H9 (cell line): ENCODE results near the gene CHIT1. TPM values are rescaled to one million over a fixed set of nuclear protein-coding genes. Genes with fewer than 3 reads are reported as not detected.

Source experiments
- DNase-seq: peaks from one replicate; pipeline ENCODE4 v3.0.0-alpha.2; 2017
- H2AFZ ChIP-seq: one replicate; pipeline ENCODE4 v1.6.1; 2013; ENCODE audit warnings: mild to moderate bottlenecking, low read length, control low read depth, moderate library complexity
- H2AK5ac ChIP-seq: 2 replicates; pipeline ENCODE4 v1.6.1; 2013; ENCODE audit warnings: low read length, control low read depth, mixed read lengths; ENCODE audit not compliant: insufficient read length
- H2BK120ac ChIP-seq: one replicate; pipeline ENCODE4 v1.6.1; 2013; ENCODE audit warnings: low read depth, mild to moderate bottlenecking, low read length, control low read depth, inconsistent platforms; ENCODE audit not compliant: poor library complexity, severe bottlenecking
- H2BK12ac ChIP-seq: 2 replicates; pipeline ENCODE4 v1.6.1; 2013; ENCODE audit warnings: low read length, control low read depth, mixed read lengths, low read depth; ENCODE audit not compliant: insufficient read length
- H2BK15ac ChIP-seq: 2 replicates; pipeline ENCODE4 v1.6.1; 2013; ENCODE audit warnings: low read depth, low read length, control low read depth
- H2BK20ac ChIP-seq: one replicate; pipeline ENCODE4 v1.6.1; 2013; ENCODE audit warnings: low read depth, mild to moderate bottlenecking, low read length, control low read depth, inconsistent platforms; ENCODE audit not compliant: poor library complexity, severe bottlenecking
- H2BK5ac ChIP-seq: 2 replicates; pipeline ENCODE4 v1.6.1; 2013; ENCODE audit warnings: low read length, control low read depth, mixed read lengths; ENCODE audit not compliant: insufficient read length
- H3K14ac ChIP-seq: 2 replicates; pipeline ENCODE4 v1.6.1; 2013; ENCODE audit warnings: low read length, control low read depth; ENCODE audit not compliant: insufficient read depth
- H3K18ac ChIP-seq: 2 replicates; pipeline ENCODE4 v1.6.1; 2013; ENCODE audit warnings: low read depth, mild to moderate bottlenecking, mixed read lengths, low read length, control low read depth; ENCODE audit not compliant: insufficient read length
- H3K23ac ChIP-seq: 2 replicates; pipeline ENCODE4 v1.6.1; 2013; ENCODE audit warnings: low read length, control low read depth, mixed read lengths, low read depth; ENCODE audit not compliant: insufficient read length
- H3K23me2 ChIP-seq: 2 replicates; pipeline ENCODE4 v1.6.1; 2013; ENCODE audit warnings: low read depth, mild to moderate bottlenecking, mixed read lengths, low read length, control low read depth; ENCODE audit not compliant: insufficient read length, poor library complexity, severe bottlenecking
- H3K27ac ChIP-seq: 2 replicates; pipeline ENCODE4 v1.5.1; 2013; ENCODE audit warnings: low read length, control low read depth, mixed read lengths, low read depth; ENCODE audit not compliant: insufficient read length
- H3K27me3 ChIP-seq: 2 replicates; pipeline ENCODE4 v1.6.1; 2013; ENCODE audit warnings: low read length, control low read depth, inconsistent platforms; ENCODE audit not compliant: insufficient read depth
- H3K4ac ChIP-seq: 2 replicates; pipeline ENCODE4 v1.6.1; 2013; ENCODE audit warnings: low read depth, mild to moderate bottlenecking, control low read depth, inconsistent platforms, low read length, moderate library complexity
- H3K4me1 ChIP-seq: 2 replicates; pipeline ENCODE4 v1.6.1; 2013; ENCODE audit warnings: low read length, control low read depth, inconsistent platforms; ENCODE audit not compliant: insufficient read depth
- H3K4me2 ChIP-seq: 2 replicates; pipeline ENCODE4 v1.6.1; 2013; ENCODE audit warnings: low read length, control low read depth, mixed read lengths; ENCODE audit not compliant: insufficient read length, insufficient read depth
- H3K56ac ChIP-seq: 2 replicates; pipeline ENCODE4 v1.6.1; 2013; ENCODE audit warnings: low read depth, mild to moderate bottlenecking, mixed read lengths, low read length, control low read depth; ENCODE audit not compliant: insufficient read length
- H3K79me1 ChIP-seq: 2 replicates; pipeline ENCODE4 v1.6.1; 2013; ENCODE audit warnings: low read depth, mild to moderate bottlenecking, moderate library complexity, low read length, control low read depth, inconsistent platforms; ENCODE audit not compliant: insufficient read depth, poor library complexity, severe bottlenecking
- H3K79me2 ChIP-seq: 2 replicates; pipeline ENCODE4 v1.6.1; 2013; ENCODE audit warnings: low read length, control low read depth, inconsistent platforms; ENCODE audit not compliant: insufficient read depth
- H3K9ac ChIP-seq: 2 replicates; pipeline ENCODE4 v1.6.1; 2013; ENCODE audit warnings: low read length, control low read depth, mixed read lengths; ENCODE audit not compliant: insufficient read length; ENCODE audit errors: extremely low read depth
- H3K9me3 ChIP-seq: one replicate; pipeline ENCODE4 v1.6.1; 2013; ENCODE audit warnings: low read depth, low read length, inconsistent platforms; ENCODE audit not compliant: control insufficient read depth
- H3T11ph ChIP-seq: one replicate; pipeline ENCODE4 v1.6.1; 2013; ENCODE audit warnings: mild to moderate bottlenecking, low read length, control low read depth, inconsistent platforms
- H4K20me1 ChIP-seq: one replicate; pipeline ENCODE4 v1.6.1; 2013; ENCODE audit not compliant: control insufficient read depth, insufficient read length, insufficient read depth
- H4K5ac ChIP-seq: 2 replicates; pipeline ENCODE4 v1.6.1; 2013; ENCODE audit warnings: low read depth, mild to moderate bottlenecking, mixed read lengths, low read length, control low read depth; ENCODE audit not compliant: insufficient read length
- H4K8ac ChIP-seq: replicated peaks from 2 replicates; pipeline ENCODE4 v1.6.1; 2013; ENCODE audit warnings: low read length, control low read depth, mixed read lengths, low read depth; ENCODE audit not compliant: insufficient read length
- H4K91ac ChIP-seq: 2 replicates; pipeline ENCODE4 v1.6.1; 2013; ENCODE audit warnings: low read depth, mild to moderate bottlenecking, moderate library complexity, mixed read lengths, low read length, control low read depth; ENCODE audit not compliant: insufficient read length
- H3K27ac Mint-ChIP-seq, 3 experiments: 2 replicates in 2 of 3; 3 replicates in 1 of 3; pipeline ENCODE4 v1.8.0; 2020 to 2021; ENCODE audit warnings: mixed read lengths in 3 of 3, mild to moderate bottlenecking in 1 of 3, moderate library complexity in 1 of 3
- H3K27me3 Mint-ChIP-seq: 2 replicates; pipeline ENCODE4 v1.8.0; 2021; ENCODE audit warnings: low read depth, mild to moderate bottlenecking, moderate library complexity, mixed read lengths
- H3K36me3 Mint-ChIP-seq, 3 experiments: 2 replicates in 2 of 3; 3 replicates in 1 of 3; pipeline ENCODE4 v1.8.0; 2020 to 2021; ENCODE audit warnings: low read depth in 3 of 3, mixed read lengths in 3 of 3; ENCODE audit not compliant: insufficient read depth in 1 of 3
- H3K4me1 Mint-ChIP-seq, 2 experiments: 2 replicates each; pipeline ENCODE4 v1.8.0; 2020; ENCODE audit warnings: mixed read lengths in 2 of 2
- H3K4me3 Mint-ChIP-seq, 2 experiments: 2 replicates in 1 of 2; 3 replicates in 1 of 2; pipeline ENCODE4 v1.8.0; 2020 to 2021; ENCODE audit warnings: mild to moderate bottlenecking in 2 of 2, mixed read lengths in 2 of 2, moderate library complexity in 1 of 2
- H3K9me3 Mint-ChIP-seq, 2 experiments: 2 replicates in 1 of 2; 3 replicates in 1 of 2; pipeline ENCODE4 v1.8.0; 2020; ENCODE audit warnings: mild to moderate bottlenecking in 2 of 2, mixed read lengths in 2 of 2, moderate library complexity in 1 of 2
- CTCF ChIP-seq: fragments of 200-600 bp; sonication (generic); conservative IDR thresholded peaks from 3 replicates; pipeline ENCODE4 v1.8.0; 2021; ENCODE audit warnings: antibody characterized with exemption, mild to moderate bottlenecking
- WGBS: extraction: QIAGEN DNeasy Blood & Tissue Kit; methylation state at CpG from one replicate; pipeline ENCODE4 v1.1.7; 2013; ENCODE audit warnings: missing lambda C conversion rate, low lambda C conversion rate, mixed read lengths; ENCODE audit not compliant: insufficient read length; ENCODE audit errors: extremely low coverage; 5-methylcytosine and 5-hydroxymethylcytosine counted together
- total RNA-seq: library from RNA; stranded (reverse); gene quantifications from 2 replicates; pipeline ENCODE4 v1.2.1, GENCODE V29; 2021

CHIT1 gene
- total RNA-seq, 1 experiment from 2014 or later = not detected

DNA sequence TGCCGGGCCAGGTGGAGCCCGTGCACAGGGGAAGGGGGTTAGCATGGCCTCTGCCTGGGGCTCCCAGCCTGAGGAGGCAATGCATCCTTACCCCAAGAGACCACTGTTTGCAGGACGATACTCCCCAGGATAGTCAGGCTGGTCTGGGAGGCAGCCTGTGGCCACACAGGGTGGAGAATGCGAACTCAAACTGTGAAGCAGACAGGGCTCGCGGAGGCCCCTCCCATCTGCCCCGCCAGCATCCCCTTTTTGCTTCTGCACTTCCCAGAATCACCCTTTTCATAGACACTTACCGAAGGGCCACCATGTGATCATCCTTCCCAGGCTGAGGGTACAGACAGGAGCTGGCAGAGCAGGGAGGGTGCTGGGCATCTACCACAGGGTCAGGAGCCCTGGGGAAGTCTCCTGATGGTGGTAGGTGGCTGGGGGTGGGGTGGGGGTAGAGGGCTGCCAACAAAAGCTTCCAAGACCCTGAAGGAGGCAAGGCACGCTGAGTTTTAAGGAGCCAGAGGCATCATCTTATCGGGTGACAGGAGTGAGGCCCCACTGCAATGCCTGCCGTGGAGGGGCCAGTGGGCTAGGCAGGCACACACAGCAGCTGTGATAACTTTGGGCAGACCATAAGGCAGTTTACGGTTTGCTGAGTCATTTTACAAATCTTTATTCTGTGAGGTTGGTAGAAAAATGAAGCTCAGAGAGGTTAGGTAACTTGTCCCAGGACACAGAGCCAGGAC is 44.6 kb upstream of the CHIT1 start:
- no peak overlapping the region for H3K56ac ChIP-seq
- H4K8ac ChIP-seq = no peak overlapping the region
- no peak overlapping the region for H2BK20ac ChIP-seq
- no peak overlapping the region for H3K18ac ChIP-seq
- H3K79me1 ChIP-seq = no peaks in the 10 kb centered on the region
- no CpG with 5 or more reads among the region's 12 CpGs for WGBS
- no peaks in the 10 kb centered on the region for H4K20me1 ChIP-seq
- TF ChIP-seq CTCF = no peak
- peak overlapping the region in 1 of 2 experiments; percentile 67; a peak in 2 of 5 replicates for H3K4me3 Mint-ChIP-seq
- peaks cover 5% of the 10 kb centered on the region; the same call in 1 of the 2 replicates for H3K27me3 ChIP-seq
- no peak overlapping the region for H3K27ac Mint-ChIP-seq
- no peak overlapping the region for H3K9ac ChIP-seq
- DNase-seq = no peak
- no peaks in the 10 kb centered on the region for H3K9me3 ChIP-seq
- no peak overlapping the region for H4K91ac ChIP-seq
- no peaks in the 10 kb centered on the region; a peak in 1 of 5 replicates for H3K9me3 Mint-ChIP-seq
- H3K14ac ChIP-seq = no peak overlapping the region
- H2AFZ ChIP-seq = no peak overlapping the region
- H3K79me2 ChIP-seq = no peaks in the 10 kb centered on the region
- peaks cover 14 to 27% of the 10 kb centered on the region in 2 experiments for H3K4me1 Mint-ChIP-seq
- H3T11ph ChIP-seq = no peak overlapping the region
- no peak overlapping the region for H3K4ac ChIP-seq
- no peak overlapping the region for H3K27ac ChIP-seq
- no peak overlapping the region for H2BK15ac ChIP-seq
- no peaks in the 10 kb centered on the region for H3K4me1 ChIP-seq
- peak overlapping the region; percentile 43 for H3K4me2 ChIP-seq
- H2AK5ac ChIP-seq = no peak overlapping the region
- no peak overlapping the region for H3K23ac ChIP-seq
- no peak overlapping the region for H2BK120ac ChIP-seq
- no peak overlapping the region for H2BK12ac ChIP-seq
- no peaks in the 10 kb centered on the region for H3K36me3 Mint-ChIP-seq
- H3K27me3 Mint-ChIP-seq = peaks cover 76% of the 10 kb centered on the region
- H2BK5ac ChIP-seq = no peak overlapping the region
- H4K5ac ChIP-seq = no peak overlapping the region
- H3K23me2 ChIP-seq = peaks cover 3% of the 10 kb centered on the region
